Ovary (tissue), 9 donors: Measurements from ENCODE around the gene HDAC10. TPM values are rescaled to one million over a fixed set of nuclear protein-coding genes. Genes with fewer than 3 reads are reported as not detected.

ENCODE experiments used
- DNase-seq, 5 donors: peaks; one replicate each; pipeline ENCODE4 v3.0.0-alpha.2; 2019 to 2020
- H3K27ac ChIP-seq, 2 donors: fragments of 200-600 bp; one replicate each; pipeline versions ENCODE4 v1.5.1 to v1.8.0; 2019 to 2022
- H3K27me3 ChIP-seq: fragments of 200-600 bp; one replicate; pipeline ENCODE4 v1.8.0; 2022
- H3K36me3 ChIP-seq: fragments of 200-600 bp; sonication (generic); one replicate; pipeline ENCODE4 v1.5.1; 2019
- H3K4me1 ChIP-seq: one replicate; pipeline ENCODE4 v1.8.1; 2013; ENCODE audit warnings: mild to moderate bottlenecking, moderate library complexity; ENCODE audit not compliant: insufficient read depth
- H3K4me3 ChIP-seq: fragments of 200-600 bp; sonication (generic); one replicate; pipeline ENCODE4 v1.5.1; 2017
- H3K9me3 ChIP-seq, 2 donors: fragments of 200-600 bp in 1 of 2; sonication (generic) in 1 of 2; one replicate each; pipeline versions ENCODE4 v1.5.1 to v1.8.1; 2013 to 2019; ENCODE audit warnings: mild to moderate bottlenecking in 1 of 2, moderate library complexity in 1 of 2
- CTCF ChIP-seq, 3 donors: fragments of 450-650 bp in 2 of 3; fragments of 200-600 bp in 1 of 3; IDR thresholded peaks; one replicate each; pipeline versions ENCODE4 v1.5.1 to v1.8.0; 2016 to 2022; ENCODE audit warnings: antibody characterized with exemption in 3 of 3, mild to moderate bottlenecking in 1 of 3
- EP300 ChIP-seq: sonication (generic); formaldehyde crosslinking; IDR thresholded peaks from one replicate; pipeline ENCODE4 v1.6.1; 2017; ENCODE audit warnings: antibody characterized with exemption
- POLR2A ChIP-seq: fragments of 450-650 bp; IDR thresholded peaks from one replicate; pipeline ENCODE4 v1.6.1; 2017; ENCODE audit warnings: antibody characterized with exemption, mild to moderate bottlenecking, moderate library complexity
- WGBS, 3 donors: extraction: QIAGEN DNeasy Blood & Tissue Kit in 1 of 3; methylation state at CpG; one replicate each; pipeline versions ENCODE4 v1.1.5 to v1.1.7; 2013 to 2017; 5-methylcytosine and 5-hydroxymethylcytosine counted together
- intact Hi-C, 4 donors: fragments of 100-400 bp; cut with DNase I; formaldehyde crosslinking; loops; one replicate each; pipeline versions ENCODE4 v1.11.0 to v1.15.1; 2022 to 2023
- polyA plus RNA-seq, 2 donors: library from polyadenylated mRNA; stranded (reverse); fragments of 200-250 nt in 1 of 2; fragments of 350-450 nt in 1 of 2; fragmentation: Illumina TruSeq in 1 of 2; extraction: RNeasy Lipid Tissue Mini Kit (QIAGEN cat#74804) in 1 of 2; gene quantifications; one replicate each; pipeline ENCODE4 v1.2.3, GENCODE V29; 2013 to 2014
- total RNA-seq, 7 donors: library from RNA; depleted of rRNA in 2 of 7; stranded (reverse); fragments of >200 nt in 2 of 7; fragmentation: NEBNext Ultra II Directional in 3 of 7; extraction: Animal tissue kit (Norgen Biotek cat#: 25700) in 3 of 7; gene quantifications; one replicate each; pipeline versions ENCODE4 v1.1.0 to v1.2.4, GENCODE V29; 2016 to 2023
- donor health status: DM: no; HTN: no; CAD: no; lungs with moderate emphysema.
- donor health status: DM: no; HTN: no; CAD: no.
- donor health status: Bipolar disorder and iron deficiency.
- donor health status: DM: yes; HTN: yes; CAD: no.
- donor health status: DM: no; HTN: no; CAD: no.
- donor health status: DM: yes; HTN: yes; CAD: no.

The HDAC10 gene
- total and polyA plus RNA-seq, 9 donors, result 2.3 to 44.6 (median 38.9) TPM

- no peaks in the 10 kb centered on the region for H3K27me3 ChIP-seq
- H3K4me3 ChIP-seq, result no peak overlapping the region
- H3K27ac ChIP-seq, result no peak overlapping the region
- WGBS, 3 donors, result 83 to 86% (median 84%) methylated on average over 20 of the region's 20 CpGs
- intact Hi-C loops, result no loop called here
- H3K4me1 ChIP-seq, result no peaks in the 10 kb centered on the region
- no peak for DNase-seq
- TF ChIP-seq POLR2A (no peak), CTCF (IDR thresholded peaks at IDR 0.05) (no peak), EP300 (no peak)
- no peaks in the 10 kb centered on the region for H3K36me3 ChIP-seq
- H3K9me3 ChIP-seq, result no peaks in the 10 kb centered on the region
These were observed 18.4 kb downstream of the HDAC10 start for GRCh38 chr22:50232481-50233151.

GRCh38 chr22:50229370-50229769, 21.7 kb downstream of the HDAC10 start:
- H3K27me3 ChIP-seq, result no peaks in the 10 kb centered on the region
- no peak for DNase-seq
- H3K4me1 ChIP-seq, result no peaks in the 10 kb centered on the region
- TF ChIP-seq POLR2A (no peak), CTCF (IDR thresholded peaks at IDR 0.05) (no peak), EP300 (no peak)
- no peaks in the 10 kb centered on the region for H3K36me3 ChIP-seq
- H3K9me3 ChIP-seq, result no peaks in the 10 kb centered on the region
- intact Hi-C loops, result no loop called here
- 93 to 94% (median 93%) methylated on average over 16 of the region's 16 CpGs for WGBS, 3 donors
- H3K27ac ChIP-seq, result no peak overlapping the region
- no peak overlapping the region for H3K4me3 ChIP-seq

GRCh38 chr22:50228366-50228765, 22.7 kb downstream of the HDAC10 start:
- intact Hi-C loops, result no loop called here
- TF ChIP-seq EP300, result no peak
- Histone ChIP-seq H3K4me1 (no peaks in the 10 kb centered on the region), H3K27ac (no peak overlapping the region), H3K36me3 (no peaks in the 10 kb centered on the region), H3K27me3 (no peaks in the 10 kb centered on the region), H3K9me3 (no peaks in the 10 kb centered on the region), H3K4me3 (no peak overlapping the region)
- no peak for DNase-seq
- 90 to 95% (median 95%) methylated on average over 9 of the region's 9 CpGs for WGBS, 3 donors

GRCh38 chr22:50227579-50228215, 23.4 kb downstream of the HDAC10 start:
- intact Hi-C loops, result no loop called here
- H3K27ac ChIP-seq, result no peak overlapping the region
- H3K4me3 ChIP-seq, result no peak overlapping the region
- WGBS, 3 donors, result 90 to 95% (median 94%) methylated on average over 25 of the region's 25 CpGs
- no peak for DNase-seq
- H3K4me1 ChIP-seq, result no peaks in the 10 kb centered on the region
- H3K36me3 ChIP-seq, result no peaks in the 10 kb centered on the region
- H3K27me3 ChIP-seq, result no peaks in the 10 kb centered on the region
- H3K9me3 ChIP-seq, result no peaks in the 10 kb centered on the region
- no peak for TF ChIP-seq EP300
- TF ChIP-seq CTCF (IDR thresholded peaks at IDR 0.05), result no peak
- TF ChIP-seq POLR2A, result no peak

GRCh38 chr22:50226875-50227165, 24.2 kb downstream of the HDAC10 start:
- WGBS, 3 donors, result 87 to 91% (median 89%) methylated on average over 12 to 18 of the region's 18 CpGs
- no peaks in the 10 kb centered on the region for H3K27me3 ChIP-seq
- intact Hi-C loops, result no loop called here
- no peak for DNase-seq
- TF ChIP-seq CTCF (IDR thresholded peaks at IDR 0.05), result no peak
- TF ChIP-seq POLR2A, result no peak
- no peak for TF ChIP-seq EP300
- no peaks in the 10 kb centered on the region for H3K36me3 ChIP-seq
- H3K4me1 ChIP-seq, result no peaks in the 10 kb centered on the region
- no peak overlapping the region for H3K27ac ChIP-seq
- no peak overlapping the region for H3K4me3 ChIP-seq
- H3K9me3 ChIP-seq, result no peaks in the 10 kb centered on the region
